Esophagus squamous epithelium (tissue), 4 donors: ENCODE measurements around the gene POLN.

Experiments used
- POLR2A ChIP-seq, 4 donors: fragments of 450-650 bp; IDR thresholded peaks; one replicate each; pipeline ENCODE4 v1.6.1; 2017; ENCODE audit warnings: antibody characterized with exemption in 4 of 4, mild to moderate bottlenecking in 4 of 4, moderate library complexity in 3 of 4
- TF ChIP-seq, protein P1 (sequence below), 6 experiments: fragments of 450-650 bp in 4 of 6; fragments of 200-600 bp in 2 of 6; sonication (generic) in 2 of 6; IDR thresholded peaks; one replicate each; pipeline ENCODE4 v1.5.1; 2016 to 2019; ENCODE audit warnings: antibody characterized with exemption in 6 of 6, mild to moderate bottlenecking in 4 of 6, moderate library complexity in 4 of 6

DNA sequence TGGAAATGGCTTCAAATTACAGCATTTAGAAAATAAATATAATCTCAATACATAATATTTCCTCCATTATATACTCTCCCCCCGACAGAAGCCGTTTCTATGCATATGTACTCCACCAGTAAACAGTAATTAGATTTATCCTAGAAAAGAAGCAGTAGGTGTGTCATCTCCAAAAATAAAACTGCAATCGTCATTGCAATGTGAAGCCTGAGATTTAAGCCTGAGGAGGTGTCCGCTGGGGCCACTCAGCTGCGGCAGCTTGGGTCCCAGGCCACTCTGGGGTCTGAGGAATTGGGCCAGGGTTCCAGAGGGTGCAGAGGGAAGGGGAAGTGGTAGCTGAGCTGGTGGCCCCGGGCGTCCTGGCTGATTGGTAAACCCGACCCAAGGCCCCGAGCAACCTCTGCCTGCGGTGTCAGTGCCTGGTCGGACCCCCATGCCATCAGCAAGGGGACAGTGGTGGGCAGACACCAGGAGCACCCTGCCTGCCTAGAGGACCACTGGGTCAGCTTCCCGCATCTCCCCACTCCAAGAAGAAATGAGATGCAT lies 27.8 kb upstream of the POLN start:
- TF ChIP-seq POLR2A (IDR thresholded peaks at IDR 0.05): no peak
- TF ChIP-seq, protein P1, sequence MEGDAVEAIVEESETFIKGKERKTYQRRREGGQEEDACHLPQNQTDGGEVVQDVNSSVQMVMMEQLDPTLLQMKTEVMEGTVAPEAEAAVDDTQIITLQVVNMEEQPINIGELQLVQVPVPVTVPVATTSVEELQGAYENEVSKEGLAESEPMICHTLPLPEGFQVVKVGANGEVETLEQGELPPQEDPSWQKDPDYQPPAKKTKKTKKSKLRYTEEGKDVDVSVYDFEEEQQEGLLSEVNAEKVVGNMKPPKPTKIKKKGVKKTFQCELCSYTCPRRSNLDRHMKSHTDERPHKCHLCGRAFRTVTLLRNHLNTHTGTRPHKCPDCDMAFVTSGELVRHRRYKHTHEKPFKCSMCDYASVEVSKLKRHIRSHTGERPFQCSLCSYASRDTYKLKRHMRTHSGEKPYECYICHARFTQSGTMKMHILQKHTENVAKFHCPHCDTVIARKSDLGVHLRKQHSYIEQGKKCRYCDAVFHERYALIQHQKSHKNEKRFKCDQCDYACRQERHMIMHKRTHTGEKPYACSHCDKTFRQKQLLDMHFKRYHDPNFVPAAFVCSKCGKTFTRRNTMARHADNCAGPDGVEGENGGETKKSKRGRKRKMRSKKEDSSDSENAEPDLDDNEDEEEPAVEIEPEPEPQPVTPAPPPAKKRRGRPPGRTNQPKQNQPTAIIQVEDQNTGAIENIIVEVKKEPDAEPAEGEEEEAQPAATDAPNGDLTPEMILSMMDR (IDR thresholded peaks at IDR 0.05): no peak
